Liver (tissue), 9 donors: ENCODE data around the gene PLCD3. TPM values are rescaled to one million over a fixed set of nuclear protein-coding genes. Genes with fewer than 3 reads are reported as not detected.

Experiments
- DNase-seq: peaks from one replicate; pipeline ENCODE4 v3.0.0-alpha.2; 2017; ENCODE audit warnings: low spot score
- H3K27ac ChIP-seq, 2 donors: one replicate each; pipeline ENCODE4 v1.7.0; 2013; ENCODE audit warnings: inconsistent platforms in 2 of 2, low read length in 2 of 2, control low read depth in 1 of 2, low read depth in 1 of 2, mild to moderate bottlenecking in 1 of 2
- H3K27me3 ChIP-seq, 4 donors: one replicate each; pipeline versions ENCODE4 v1.6.1 to v1.7.0; 2013; ENCODE audit warnings: low read length in 3 of 4, inconsistent platforms in 1 of 4, mild to moderate bottlenecking in 1 of 4, moderate library complexity in 1 of 4; ENCODE audit not compliant: control insufficient read depth in 4 of 4, insufficient read depth in 4 of 4
- H3K36me3 ChIP-seq, 4 donors: one replicate each; pipeline versions ENCODE4 v1.6.1 to v1.7.0; 2013; ENCODE audit warnings: low read length in 3 of 4, mild to moderate bottlenecking in 3 of 4, low read depth in 1 of 4, moderate library complexity in 1 of 4; ENCODE audit not compliant: control insufficient read depth in 4 of 4, insufficient read depth in 3 of 4
- H3K4me1 ChIP-seq, 4 donors: one replicate each; pipeline versions ENCODE4 v1.6.1 to v1.7.0; 2013; ENCODE audit warnings: low read length in 3 of 4, mild to moderate bottlenecking in 3 of 4, moderate library complexity in 1 of 4; ENCODE audit not compliant: control insufficient read depth in 4 of 4, insufficient read depth in 4 of 4
- H3K4me3 ChIP-seq, 3 donors: one replicate each; pipeline versions ENCODE4 v1.6.1 to v1.7.0; 2013; ENCODE audit warnings: low read length in 3 of 3, control low read depth in 1 of 3, low read depth in 1 of 3, mild to moderate bottlenecking in 1 of 3
- H3K9ac ChIP-seq, 2 donors: one replicate each; pipeline ENCODE4 v1.7.0; 2013; ENCODE audit warnings: low read length in 2 of 2, mild to moderate bottlenecking in 2 of 2, moderate library complexity in 2 of 2, control low read depth in 1 of 2, low read depth in 1 of 2
- H3K9me3 ChIP-seq, 4 donors: one replicate each; pipeline versions ENCODE4 v1.6.1 to v1.7.0; 2013; ENCODE audit warnings: low read length in 3 of 4; ENCODE audit not compliant: control insufficient read depth in 4 of 4
- ATF3 ChIP-seq: IDR thresholded peaks from 2 replicates; pipeline ENCODE4 v1.6.1; 2016; ENCODE audit warnings: antibody characterized with exemption
- CTCF ChIP-seq: fragments of 150-350 bp; IDR thresholded peaks from 2 replicates; pipeline ENCODE4 v1.5.1; 2017; ENCODE audit warnings: improper control_type of control experiment, low read depth, low read length; ENCODE audit not compliant: missing input control
- EGR1 ChIP-seq, 2 donors: IDR thresholded peaks; 2 replicates each; pipeline ENCODE4 v1.6.1; 2016 to 2018; ENCODE audit warnings: antibody characterized with exemption in 2 of 2, low read depth in 2 of 2
- FOXA1 ChIP-seq: IDR thresholded peaks from 2 replicates; pipeline ENCODE4 v1.6.1; 2016; ENCODE audit warnings: antibody characterized with exemption
- FOXA2 ChIP-seq: IDR thresholded peaks from 2 replicates; pipeline ENCODE4 v1.6.1; 2016; ENCODE audit warnings: antibody characterized with exemption
- GABPA ChIP-seq, 2 donors: IDR thresholded peaks in 1 of 2; conservative IDR thresholded peaks in 1 of 2; 2 replicates each; pipeline ENCODE4 v1.6.1; 2016; ENCODE audit warnings: antibody characterized with exemption in 2 of 2, mild to moderate bottlenecking in 1 of 2, moderate library complexity in 1 of 2
- HNF4A ChIP-seq, 2 donors: conservative IDR thresholded peaks; 2 replicates each; pipeline ENCODE4 v1.6.1; 2016; ENCODE audit warnings: antibody characterized with exemption in 2 of 2, mild to moderate bottlenecking in 2 of 2
- HNF4G ChIP-seq: IDR thresholded peaks from 2 replicates; pipeline ENCODE4 v1.6.1; 2016; ENCODE audit warnings: antibody characterized with exemption
- JUND ChIP-seq, 2 donors: IDR thresholded peaks; 2 replicates each; pipeline ENCODE4 v1.6.1; 2016; ENCODE audit warnings: antibody characterized with exemption in 2 of 2
- MAX ChIP-seq: IDR thresholded peaks from 2 replicates; pipeline ENCODE4 v1.6.1; 2016; ENCODE audit warnings: antibody characterized with exemption
- NR2F2 ChIP-seq: IDR thresholded peaks from 2 replicates; pipeline ENCODE4 v1.6.1; 2016; ENCODE audit warnings: antibody characterized with exemption
- RAD21 ChIP-seq, 2 donors: IDR thresholded peaks; 2 replicates each; pipeline ENCODE4 v1.6.1; 2016; ENCODE audit warnings: antibody characterized with exemption in 2 of 2, mild to moderate bottlenecking in 2 of 2
- REST ChIP-seq: IDR thresholded peaks from 2 replicates; pipeline ENCODE4 v1.6.1; 2016; ENCODE audit warnings: antibody characterized with exemption, mild to moderate bottlenecking
- RXRA ChIP-seq, 2 donors: IDR thresholded peaks; 2 replicates each; pipeline ENCODE4 v1.6.1; 2017 to 2018; ENCODE audit warnings: antibody characterized with exemption in 2 of 2, mild to moderate bottlenecking in 1 of 2
- SP1 ChIP-seq: IDR thresholded peaks from 2 replicates; pipeline ENCODE4 v1.6.1; 2018; ENCODE audit warnings: antibody characterized with exemption, mild to moderate bottlenecking
- TAF1 ChIP-seq: conservative IDR thresholded peaks from 2 replicates; pipeline ENCODE4 v1.6.1; 2016; ENCODE audit warnings: antibody characterized with exemption, mild to moderate bottlenecking
- YY1 ChIP-seq: IDR thresholded peaks from 2 replicates; pipeline ENCODE4 v1.6.1; 2016; ENCODE audit warnings: antibody characterized with exemption, mild to moderate bottlenecking
- ZBTB33 ChIP-seq: IDR thresholded peaks from 2 replicates; pipeline ENCODE4 v1.6.1; 2016; ENCODE audit warnings: antibody characterized with exemption
- WGBS: extraction: QIAGEN DNeasy Blood & Tissue Kit; methylation state at CpG from one replicate; pipeline ENCODE4 v1.1.7; 2013; 5-methylcytosine and 5-hydroxymethylcytosine counted together
- polyA plus RNA-seq, 2 donors: library from polyadenylated mRNA; stranded (reverse) in 1 of 2; unstranded in 1 of 2; fragments of 200-250 nt in 1 of 2; fragments of >200 nt in 1 of 2; fragmentation: Nextera tagmentation in 1 of 2; extraction: Ambion mirVana in 1 of 2; gene quantifications; one replicate each; pipeline versions ENCODE4 v1.2.1 to v1.2.3, GENCODE V29; 2013 to 2015
- total RNA-seq, 2 donors: library from RNA; depleted of rRNA; stranded (reverse); fragments of >200 nt; gene quantifications; one replicate each; pipeline ENCODE4 v1.2.3, GENCODE V29; 2014
- donor health status: healthy.
- donor health status: healthy.
- donor health status: healthy.
- donor health status: healthy.
- donor health status: healthy.

Gene PLCD3
- total RNA-seq: 1 to 10 TPM in 1 of 2 donors, under 1 TPM in 1; 0.28 to 2.3 TPM
- polyA plus RNA-seq: 1 to 10 TPM; 1.1 to 1.6 TPM

GRCh38 chr17:45132320-45132571, at the start of gene PLCD3:
PLCD3 (minus strand) TSS chr17:45132515; CDS start chr17:45132410, 105 bp downstream.
- 1% methylated on average over 36 of the region's 36 CpGs for WGBS
- Histone ChIP-seq H3K36me3 (peaks cover 0 to 1% (median 0%) of the 10 kb centered on the region in 4 donors), H3K9me3 (no peaks in the 10 kb centered on the region), H3K27ac (peak within 1 kb of the TSS; percentile 84 to 98), H3K27me3 (no peaks in the 10 kb centered on the region), H3K4me1 (peaks cover 2 to 32% (median 20%) of the 10 kb centered on the region in 4 donors), H3K4me3 (peak within 1 kb of the TSS; percentile 61 to 88 (median 81)), H3K9ac (peak within 1 kb of the TSS; percentile 29 to 85)
- DNase-seq: no peak
- TF ChIP-seq YY1: no peak
- TF ChIP-seq GABPA (IDR thresholded peaks at IDR 0.05 in 1 of 2, conservative IDR thresholded peaks at IDR 0.05 in 1 of 2): no peak
- TF ChIP-seq RAD21 (IDR thresholded peaks at IDR 0.05): no peak
- TF ChIP-seq ATF3: no peak
- no peak for TF ChIP-seq FOXA1
- TF ChIP-seq REST: no peak
- TF ChIP-seq ZBTB33: no peak
- no peak for TF ChIP-seq MAX
- no peak for TF ChIP-seq HNF4G
- TF ChIP-seq SP1: no peak
- TF ChIP-seq NR2F2: no peak
- TF ChIP-seq FOXA2: no peak
- no peak for TF ChIP-seq JUND (IDR thresholded peaks at IDR 0.05)

- Histone ChIP-seq H3K27me3 (no peaks in the 10 kb centered on the region), H3K4me1 (peaks cover 0 to 8% (median 5%) of the 10 kb centered on the region in 4 donors), H3K27ac (no peak overlapping the region), H3K9me3 (no peaks in the 10 kb centered on the region), H3K4me3 (no peak overlapping the region), H3K36me3 (no peaks in the 10 kb centered on the region), H3K9ac (no peak overlapping the region)
- DNase-seq: no peak
- WGBS: 91% methylated on average over 7 of the region's 7 CpGs
- no peak for TF ChIP-seq TAF1
- TF ChIP-seq ZBTB33: no peak
- no peak for TF ChIP-seq HNF4A (conservative IDR thresholded peaks at IDR 0.05)
- no peak for TF ChIP-seq ATF3
- TF ChIP-seq REST: no peak
- TF ChIP-seq FOXA1: no peak
- no peak for TF ChIP-seq NR2F2
- TF ChIP-seq FOXA2: no peak
- TF ChIP-seq CTCF: no peak
- TF ChIP-seq HNF4G: no peak
- no peak for TF ChIP-seq RXRA (IDR thresholded peaks at IDR 0.05)
- TF ChIP-seq EGR1 (IDR thresholded peaks at IDR 0.05; ENCODE audit: low read depth in 2 of 2): no peak
- TF ChIP-seq YY1: no peak
- TF ChIP-seq MAX: no peak
- no peak for TF ChIP-seq JUND (IDR thresholded peaks at IDR 0.05)
- no peak for TF ChIP-seq RAD21 (IDR thresholded peaks at IDR 0.05)
Observed at GRCh38 chr17:45177563-45177962, 45.2 kb upstream of the PLCD3 start.
